Endodermal cell (in vitro differentiated cells): ENCODE measurements around the gene ANKRD62. TPM values are rescaled to one million over a fixed set of nuclear protein-coding genes. Genes with fewer than 3 reads are reported as not detected.

Experiments used
- DNase-seq: peaks from one replicate; pipeline ENCODE4 v3.0.0-alpha.2; 2017
- H3K27ac ChIP-seq: 2 replicates; pipeline ENCODE4 v1.5.1; 2013; ENCODE audit warnings: mild to moderate bottlenecking, low read depth, low read length, moderate library complexity
- H3K27me3 ChIP-seq: 2 replicates; pipeline ENCODE4 v1.6.1; 2013; ENCODE audit warnings: mild to moderate bottlenecking, low read length, moderate library complexity; ENCODE audit not compliant: insufficient read depth, control insufficient read depth, poor library complexity, severe bottlenecking
- H3K36me3 ChIP-seq: 2 replicates; pipeline ENCODE4 v1.7.0; 2013; ENCODE audit warnings: mild to moderate bottlenecking, low read length, moderate library complexity; ENCODE audit not compliant: control insufficient read depth, insufficient read depth
- H3K4me1 ChIP-seq: one replicate; pipeline ENCODE4 v1.7.0; 2013; ENCODE audit warnings: low read length; ENCODE audit not compliant: control insufficient read depth, insufficient read depth
- H3K4me3 ChIP-seq: 2 replicates; pipeline ENCODE4 v1.5.1; 2013; ENCODE audit warnings: mild to moderate bottlenecking, low read length, moderate library complexity
- H3K9ac ChIP-seq: 2 replicates; pipeline ENCODE4 v1.6.1; 2013; ENCODE audit warnings: mild to moderate bottlenecking, low read length, moderate library complexity; ENCODE audit not compliant: poor library complexity, severe bottlenecking; ENCODE audit errors: extremely low read depth
- H3K9me3 ChIP-seq: 2 replicates; pipeline ENCODE4 v1.6.1; 2013; ENCODE audit warnings: mild to moderate bottlenecking, low read length, moderate library complexity; ENCODE audit not compliant: control insufficient read depth
- H3K27ac Mint-ChIP-seq: 2 replicates; pipeline ENCODE4 v1.8.0; 2020; ENCODE audit warnings: mixed read lengths
- H3K27me3 Mint-ChIP-seq: 2 replicates; pipeline ENCODE4 v1.8.0; 2021; ENCODE audit warnings: mild to moderate bottlenecking, mixed read lengths; ENCODE audit not compliant: insufficient read depth
- H3K36me3 Mint-ChIP-seq: 2 replicates; pipeline ENCODE4 v1.8.0; 2020; ENCODE audit warnings: low read depth, mixed read lengths
- H3K4me1 Mint-ChIP-seq: 2 replicates; pipeline ENCODE4 v1.8.0; 2020; ENCODE audit warnings: mixed read lengths
- H3K4me3 Mint-ChIP-seq: 2 replicates; pipeline ENCODE4 v1.8.0; 2020; ENCODE audit warnings: mild to moderate bottlenecking, moderate library complexity, mixed read lengths
- H3K9me3 Mint-ChIP-seq: 2 replicates; pipeline ENCODE4 v1.8.0; 2020; ENCODE audit warnings: mild to moderate bottlenecking, mixed read lengths
- CTCF ChIP-seq: fragments of 200-600 bp; sonication (generic); conservative IDR thresholded peaks from 2 replicates; pipeline ENCODE4 v1.5.0; 2021; ENCODE audit warnings: antibody characterized with exemption, mild to moderate bottlenecking
- WGBS, 2 experiments: methylation state at CpG; one replicate each; pipeline versions ENCODE4 v1.1.5 to v1.1.7; 2013; ENCODE audit warnings: missing lambda C conversion rate in 2 of 2, mixed read lengths in 1 of 2; ENCODE audit not compliant: insufficient coverage in 1 of 2, insufficient read length in 1 of 2; 5-methylcytosine and 5-hydroxymethylcytosine counted together
- total RNA-seq, 2 donors: library from RNA; stranded (reverse); fragmentation: NEBNext Ultra II Directional in 1 of 2; extraction: Animal tissue kit (Norgen Biotek cat#: 25700) in 1 of 2; gene quantifications; 2 replicates in 1 of 2; 3 replicates in 1 of 2; pipeline ENCODE4 v1.2.1, GENCODE V29; 2021

ANKRD62 gene
- total RNA-seq, 2 donors from 2014 or later, result not detected

- TF ChIP-seq CTCF, result no peak
- H3K9me3 Mint-ChIP-seq, result no peaks in the 10 kb centered on the region
- 85 to 88% methylated on average over 8 of the region's 9 CpGs for WGBS, 2 experiments
- no peak for DNase-seq
- no peak overlapping the region for H3K27ac Mint-ChIP-seq
- Histone ChIP-seq H3K27me3 (no peaks in the 10 kb centered on the region), H3K4me3 (no peak overlapping the region), H3K9ac (no peak overlapping the region), H3K36me3 (no peaks in the 10 kb centered on the region), H3K4me1 (no peaks in the 10 kb centered on the region), H3K9me3 (no peaks in the 10 kb centered on the region), H3K27ac (no peak overlapping the region)
- H3K36me3 Mint-ChIP-seq, result no peaks in the 10 kb centered on the region
- H3K27me3 Mint-ChIP-seq, result peaks cover 3% of the 10 kb centered on the region
- H3K4me3 Mint-ChIP-seq, result no peak overlapping the region
- no peaks in the 10 kb centered on the region for H3K4me1 Mint-ChIP-seq
Observed at GRCh38 chr18:12049978-12050811, 43.4 kb upstream of the ANKRD62 start.

GRCh38 chr18:12052866-12053265 is 40.8 kb upstream of the ANKRD62 start:
- no peak overlapping the region for H3K4me3 Mint-ChIP-seq
- H3K27ac ChIP-seq, result no peak overlapping the region
- H3K9me3 Mint-ChIP-seq, result no peaks in the 10 kb centered on the region
- H3K36me3 ChIP-seq, result no peaks in the 10 kb centered on the region
- no peak overlapping the region for H3K4me3 ChIP-seq
- no peaks in the 10 kb centered on the region for H3K4me1 ChIP-seq
- H3K27me3 Mint-ChIP-seq, result peaks cover 3% of the 10 kb centered on the region
- no peaks in the 10 kb centered on the region for H3K9me3 ChIP-seq
- no peak overlapping the region for H3K9ac ChIP-seq
- H3K36me3 Mint-ChIP-seq, result no peaks in the 10 kb centered on the region
- DNase-seq, result no peak
- no peak for TF ChIP-seq CTCF
- H3K4me1 Mint-ChIP-seq, result no peaks in the 10 kb centered on the region
- WGBS, 2 experiments, result 75 to 80% methylated on average over 2 to 3 of the region's 3 CpGs
- H3K27ac Mint-ChIP-seq, result no peak overlapping the region
- no peaks in the 10 kb centered on the region for H3K27me3 ChIP-seq

DNA sequence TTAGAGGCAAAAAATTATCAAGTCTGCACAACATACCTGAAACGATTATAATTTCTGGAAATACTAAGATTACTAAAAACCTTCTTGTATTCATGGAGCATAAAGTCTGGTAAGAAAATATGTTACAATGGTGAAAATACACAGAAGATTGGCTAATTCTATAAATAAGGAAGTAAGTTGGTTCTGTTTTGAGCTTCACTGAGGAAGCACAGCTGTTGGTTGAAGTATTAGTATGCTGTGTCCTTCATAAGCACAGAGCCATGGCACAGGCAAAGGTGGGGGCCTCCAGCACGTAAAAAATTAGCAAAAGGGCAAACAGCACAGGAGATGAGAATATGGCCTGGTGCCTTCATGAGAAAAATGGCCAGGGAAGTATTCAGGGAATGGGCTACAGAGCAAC is 40.4 kb upstream of the ANKRD62 start:
- H3K9me3 Mint-ChIP-seq, result no peaks in the 10 kb centered on the region

More for the DNA sequence above, 40.4 kb upstream of the ANKRD62 start:
- no peaks in the 10 kb centered on the region for H3K4me1 Mint-ChIP-seq
- Histone ChIP-seq H3K4me1 (no peaks in the 10 kb centered on the region), H3K9me3 (no peaks in the 10 kb centered on the region), H3K36me3 (no peaks in the 10 kb centered on the region), H3K4me3 (no peak overlapping the region), H3K27me3 (no peaks in the 10 kb centered on the region), H3K9ac (no peak overlapping the region), H3K27ac (no peak overlapping the region)
- no peak for DNase-seq
- H3K4me3 Mint-ChIP-seq, result no peak overlapping the region
- H3K27me3 Mint-ChIP-seq, result peaks cover 3% of the 10 kb centered on the region
- TF ChIP-seq CTCF, result no peak
- WGBS, 2 experiments, result 60 to 76% methylated on average over 1 of the region's 2 CpGs
- H3K36me3 Mint-ChIP-seq, result no peaks in the 10 kb centered on the region
- no peak overlapping the region for H3K27ac Mint-ChIP-seq
